Body of pancreas (tissue), 4 donors: ENCODE measurements around the gene KIF12. TPM values are rescaled to one million over a fixed set of nuclear protein-coding genes. Genes with fewer than 3 reads are reported as not detected.
A peak's percentile ranks its signal among the peaks of the same experiment; 100 is the strongest.

Source experiments
- ATAC-seq: fragments of 150-250 bp; one replicate; pipeline ENCODE4 v1.9.1; 2016
- DNase-seq, 4 donors: peaks; one replicate each; pipeline ENCODE4 v3.0.0-alpha.2; 2019
- H3K27ac ChIP-seq, 4 donors: fragments of 200-600 bp; sonication (generic); 1 replicate in 3 of 4; 2 replicates in 1 of 4; pipeline versions ENCODE4 v1.5.1 to v1.6.1; 2016 to 2019; ENCODE audit warnings: mild to moderate bottlenecking in 1 of 4, mixed read lengths in 1 of 4, moderate library complexity in 1 of 4
- H3K27me3 ChIP-seq, 2 donors: fragments of 200-600 bp; sonication (generic); one replicate each; pipeline ENCODE4 v1.6.0; 2016; ENCODE audit warnings: mild to moderate bottlenecking in 1 of 2
- H3K36me3 ChIP-seq, 2 donors: fragments of 200-600 bp; sonication (generic); replicated peaks in 1 of 2; 2 replicates each; pipeline ENCODE4 v1.5.1; 2016; ENCODE audit warnings: low read depth in 2 of 2; ENCODE audit not compliant: insufficient read depth in 1 of 2
- H3K4me1 ChIP-seq: fragments of 200-600 bp; sonication (generic); one replicate; pipeline ENCODE4 v1.6.0; 2016
- H3K4me3 ChIP-seq, 2 donors: fragments of 200-600 bp; sonication (generic); 1 replicate in 1 of 2; 2 replicates in 1 of 2; pipeline ENCODE4 v1.5.1; 2016 to 2019
- H3K9me3 ChIP-seq, 3 donors: fragments of 200-600 bp; sonication (generic); 1 replicate in 2 of 3; 2 replicates in 1 of 3; pipeline ENCODE4 v1.5.1; 2016
- POLR2A ChIP-seq, 3 donors: fragments of 450-650 bp; IDR thresholded peaks; one replicate each; pipeline ENCODE4 v1.6.1; 2016; ENCODE audit warnings: antibody characterized with exemption in 3 of 3, mild to moderate bottlenecking in 2 of 3
- WGBS, 2 donors: methylation state at CpG; one replicate each; pipeline ENCODE4 v1.1.5; 2017; 5-methylcytosine and 5-hydroxymethylcytosine counted together
- intact Hi-C: fragments of 100-400 bp; cut with DNase I; formaldehyde crosslinking; loops from one replicate; pipeline ENCODE4 v1.15.1; 2023
- total RNA-seq, 2 donors: library from RNA; depleted of rRNA; stranded (reverse); fragments of >200 nt; gene quantifications; one replicate each; pipeline ENCODE4 v1.1.0, GENCODE V29; 2016
- TF ChIP-seq, protein P1 (sequence below), 7 experiments: fragments of 450-650 bp in 4 of 7; fragments of 200-600 bp in 3 of 7; sonication (generic) in 3 of 7; IDR thresholded peaks; one replicate each; pipeline ENCODE4 v1.5.1; 2016 to 2019; ENCODE audit warnings: antibody characterized with exemption in 7 of 7

Gene KIF12
- total RNA-seq, 2 donors from 2014 or later: 135 to 249 TPM

DNA sequence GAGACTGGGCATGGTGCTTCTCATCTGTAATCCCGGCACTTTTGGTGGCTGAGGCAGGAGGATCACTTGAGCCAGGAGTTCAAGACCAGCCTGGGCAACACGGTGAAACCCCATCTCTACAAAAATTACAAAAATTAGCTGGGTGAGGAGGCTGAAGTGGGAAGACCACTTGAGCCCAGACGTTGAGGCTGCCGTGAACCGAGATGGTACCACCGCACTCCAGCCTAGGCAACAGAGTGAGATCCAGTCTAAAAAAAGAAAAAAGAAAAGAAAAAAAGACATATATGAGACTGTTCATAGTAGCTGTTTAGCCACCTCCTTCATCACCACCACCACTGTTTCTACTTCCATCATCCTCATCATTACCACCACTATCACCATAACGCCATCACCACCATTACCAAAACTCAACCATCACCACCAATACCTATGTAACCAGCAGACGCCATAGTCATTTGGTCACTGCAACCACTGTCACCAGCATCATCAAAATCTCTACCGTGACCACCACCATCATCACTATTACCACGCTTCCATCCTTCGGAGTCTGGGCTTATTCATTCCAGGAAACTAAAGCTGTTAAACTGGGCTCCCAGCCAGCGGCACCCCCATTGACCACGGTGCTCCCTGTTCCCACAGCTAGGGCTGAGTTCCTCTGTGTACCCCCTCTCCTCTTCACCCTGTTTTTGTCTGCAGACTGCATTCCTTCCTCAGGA lies 8.4 kb upstream of the KIF12 start:
- DNase-seq (no peak), ATAC-seq (peak; percentile 53)
- no peak overlapping the region for H3K4me3 ChIP-seq
- 61 to 65% methylated on average over 13 of the region's 13 CpGs for whole genome bisulfite sequencing, 2 donors
- no peaks in the 10 kb centered on the region for H3K9me3 ChIP-seq
- no peaks in the 10 kb centered on the region for H3K36me3 ChIP-seq
- intact Hi-C loops: loop anchor here (5.0 kb wide), 1 partner anchor 185 kb away; no protein-coding TSS in a partner anchor
- H3K27ac ChIP-seq: no peak overlapping the region
- TF ChIP-seq, protein P1, sequence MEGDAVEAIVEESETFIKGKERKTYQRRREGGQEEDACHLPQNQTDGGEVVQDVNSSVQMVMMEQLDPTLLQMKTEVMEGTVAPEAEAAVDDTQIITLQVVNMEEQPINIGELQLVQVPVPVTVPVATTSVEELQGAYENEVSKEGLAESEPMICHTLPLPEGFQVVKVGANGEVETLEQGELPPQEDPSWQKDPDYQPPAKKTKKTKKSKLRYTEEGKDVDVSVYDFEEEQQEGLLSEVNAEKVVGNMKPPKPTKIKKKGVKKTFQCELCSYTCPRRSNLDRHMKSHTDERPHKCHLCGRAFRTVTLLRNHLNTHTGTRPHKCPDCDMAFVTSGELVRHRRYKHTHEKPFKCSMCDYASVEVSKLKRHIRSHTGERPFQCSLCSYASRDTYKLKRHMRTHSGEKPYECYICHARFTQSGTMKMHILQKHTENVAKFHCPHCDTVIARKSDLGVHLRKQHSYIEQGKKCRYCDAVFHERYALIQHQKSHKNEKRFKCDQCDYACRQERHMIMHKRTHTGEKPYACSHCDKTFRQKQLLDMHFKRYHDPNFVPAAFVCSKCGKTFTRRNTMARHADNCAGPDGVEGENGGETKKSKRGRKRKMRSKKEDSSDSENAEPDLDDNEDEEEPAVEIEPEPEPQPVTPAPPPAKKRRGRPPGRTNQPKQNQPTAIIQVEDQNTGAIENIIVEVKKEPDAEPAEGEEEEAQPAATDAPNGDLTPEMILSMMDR (IDR thresholded peaks at IDR 0.05): no peak
- no peak for TF ChIP-seq POLR2A (IDR thresholded peaks at IDR 0.05)
- no peaks in the 10 kb centered on the region for H3K27me3 ChIP-seq
- H3K4me1 ChIP-seq: peaks cover 6% of the 10 kb centered on the region

DNA sequence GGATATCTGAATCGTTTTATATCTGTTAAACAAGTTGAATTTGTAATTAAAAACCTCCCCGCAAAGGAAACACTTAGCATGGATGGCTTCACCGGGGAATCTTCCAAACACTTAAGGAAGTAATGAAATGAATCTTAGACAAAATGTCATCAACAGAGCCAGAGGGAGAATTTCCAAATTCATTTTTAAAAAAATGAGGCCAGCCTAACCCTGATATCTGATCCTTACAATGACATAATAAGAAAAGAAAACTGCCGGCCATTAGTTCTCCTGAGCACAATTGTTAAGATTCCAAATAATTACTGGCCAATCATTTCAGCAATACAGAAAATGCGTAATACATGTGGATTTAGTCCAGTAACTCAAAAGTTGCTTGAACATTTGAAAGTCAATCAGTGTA lies 6.1 kb upstream of the KIF12 start:
- Histone ChIP-seq H3K27ac (no peak overlapping the region), H3K4me3 (no peak overlapping the region), H3K36me3 (no peaks in the 10 kb centered on the region), H3K4me1 (peaks cover 16% of the 10 kb centered on the region), H3K9me3 (no peaks in the 10 kb centered on the region), H3K27me3 (no peaks in the 10 kb centered on the region)
- ATAC-seq (no peak), DNase-seq (no peak)
- 64 to 68% methylated on average over 5 of the region's 5 CpGs for WGBS, 2 donors
- TF ChIP-seq, protein P1 (IDR thresholded peaks at IDR 0.05): no peak
- no peak for TF ChIP-seq POLR2A (IDR thresholded peaks at IDR 0.05)
- intact Hi-C loops: loop anchor here (5.0 kb wide), 1 partner anchor 187 kb away; no protein-coding TSS in a partner anchor

DNA sequence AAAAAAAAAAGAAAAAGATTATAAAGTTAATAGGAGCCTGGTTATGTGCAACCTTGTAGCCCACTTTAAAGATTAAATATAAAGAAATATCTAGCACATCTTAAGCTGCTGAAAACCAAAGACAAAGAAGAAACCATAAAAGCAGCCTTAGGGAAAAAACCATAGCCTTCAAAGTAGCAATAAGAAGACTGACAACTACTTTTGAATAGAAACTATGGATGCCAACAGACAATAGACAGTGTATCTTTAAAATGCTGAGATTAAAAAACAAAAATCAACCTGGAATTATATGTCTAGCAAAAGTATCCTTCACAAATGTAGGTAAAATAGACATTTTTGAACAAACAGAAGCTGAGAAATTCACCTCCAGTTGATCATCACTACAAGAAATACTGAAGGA lies 3.4 kb upstream of the KIF12 start:
- ATAC-seq: no peak
- intact Hi-C loops: no loop called here
- Histone ChIP-seq H3K36me3 (no peaks in the 10 kb centered on the region), H3K9me3 (no peaks in the 10 kb centered on the region), H3K4me3 (no peak overlapping the region), H3K4me1 (peaks cover 33% of the 10 kb centered on the region), H3K27ac (no peak overlapping the region), H3K27me3 (no peaks in the 10 kb centered on the region)
- TF ChIP-seq, protein P1 (IDR thresholded peaks at IDR 0.05): no peak
- TF ChIP-seq POLR2A (IDR thresholded peaks at IDR 0.05): no peak
- DNase-seq: no peak

DNA sequence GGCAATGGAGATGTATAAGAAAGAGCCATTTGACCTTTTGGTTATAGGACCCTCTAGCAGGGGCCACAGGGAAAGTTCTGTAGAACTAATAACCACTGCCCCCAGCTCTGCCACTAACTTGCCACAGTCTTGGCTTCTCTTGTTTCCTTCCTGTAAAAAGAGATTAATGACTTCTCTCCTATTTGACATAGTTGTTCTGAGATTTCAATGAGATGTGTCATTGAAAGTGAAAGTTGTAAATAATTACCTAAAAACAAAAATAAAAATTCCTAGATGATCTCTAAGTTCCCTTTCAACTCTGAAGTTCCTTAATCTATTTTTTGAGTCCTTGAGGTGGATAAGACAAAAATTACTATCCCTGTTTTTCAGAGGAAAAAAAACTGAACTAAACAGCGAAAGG lies 1.4 kb upstream of the KIF12 start:
- ATAC-seq: no peak
- 56 to 59% methylated on average over 1 of the region's 1 CpG for WGBS, 2 donors
- TF ChIP-seq, protein P1 (IDR thresholded peaks at IDR 0.05): no peak
- no peak for TF ChIP-seq POLR2A (IDR thresholded peaks at IDR 0.05)
- intact Hi-C loops: no loop called here
- Histone ChIP-seq H3K27ac (peak overlapping the region; percentile 75 to 94 (median 85)), H3K27me3 (no peaks in the 10 kb centered on the region), H3K36me3 (no peaks in the 10 kb centered on the region), H3K4me1 (peaks cover 47% of the 10 kb centered on the region), H3K4me3 (no peak overlapping the region), H3K9me3 (no peaks in the 10 kb centered on the region)
- DNase-seq: no peak
